Measurements from ENCODE around the gene GYPC. TPM values are rescaled to one million over a fixed set of nuclear protein-coding genes. Genes with fewer than 3 reads are reported as not detected.

GYPC gene
- total RNA-seq, 3 donors from 2014 or later, result 61.6 to 181 (median 127) TPM

GRCh38 chr2:126696644-126697520, 40.9 kb downstream of the GYPC start:
- H3K4me1 ChIP-seq, result no peaks in the 10 kb centered on the region
- intact Hi-C loops (cut with DNase I; ENCODE audit: low total_unique reads), result no loop called here
- no peak for DNase-seq (ENCODE audit: low spot score in 2 of 2)
- H3K27me3 ChIP-seq, result no peaks in the 10 kb centered on the region
- TF ChIP-seq, protein P1, sequence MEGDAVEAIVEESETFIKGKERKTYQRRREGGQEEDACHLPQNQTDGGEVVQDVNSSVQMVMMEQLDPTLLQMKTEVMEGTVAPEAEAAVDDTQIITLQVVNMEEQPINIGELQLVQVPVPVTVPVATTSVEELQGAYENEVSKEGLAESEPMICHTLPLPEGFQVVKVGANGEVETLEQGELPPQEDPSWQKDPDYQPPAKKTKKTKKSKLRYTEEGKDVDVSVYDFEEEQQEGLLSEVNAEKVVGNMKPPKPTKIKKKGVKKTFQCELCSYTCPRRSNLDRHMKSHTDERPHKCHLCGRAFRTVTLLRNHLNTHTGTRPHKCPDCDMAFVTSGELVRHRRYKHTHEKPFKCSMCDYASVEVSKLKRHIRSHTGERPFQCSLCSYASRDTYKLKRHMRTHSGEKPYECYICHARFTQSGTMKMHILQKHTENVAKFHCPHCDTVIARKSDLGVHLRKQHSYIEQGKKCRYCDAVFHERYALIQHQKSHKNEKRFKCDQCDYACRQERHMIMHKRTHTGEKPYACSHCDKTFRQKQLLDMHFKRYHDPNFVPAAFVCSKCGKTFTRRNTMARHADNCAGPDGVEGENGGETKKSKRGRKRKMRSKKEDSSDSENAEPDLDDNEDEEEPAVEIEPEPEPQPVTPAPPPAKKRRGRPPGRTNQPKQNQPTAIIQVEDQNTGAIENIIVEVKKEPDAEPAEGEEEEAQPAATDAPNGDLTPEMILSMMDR (IDR thresholded peaks at IDR 0.05), result no peak
- TF ChIP-seq POLR2AphosphoS5 (IDR thresholded peaks at IDR 0.05) (no peak), POLR2A (IDR thresholded peaks at IDR 0.05) (no peak)
- H3K36me3 ChIP-seq, result no peaks in the 10 kb centered on the region
- H3K4me3 ChIP-seq, result no peak overlapping the region
- H3K9me3 ChIP-seq, result peaks cover 0 to 4% of the 10 kb centered on the region in 2 donors
- H3K27ac ChIP-seq, result no peak overlapping the region

DNA sequence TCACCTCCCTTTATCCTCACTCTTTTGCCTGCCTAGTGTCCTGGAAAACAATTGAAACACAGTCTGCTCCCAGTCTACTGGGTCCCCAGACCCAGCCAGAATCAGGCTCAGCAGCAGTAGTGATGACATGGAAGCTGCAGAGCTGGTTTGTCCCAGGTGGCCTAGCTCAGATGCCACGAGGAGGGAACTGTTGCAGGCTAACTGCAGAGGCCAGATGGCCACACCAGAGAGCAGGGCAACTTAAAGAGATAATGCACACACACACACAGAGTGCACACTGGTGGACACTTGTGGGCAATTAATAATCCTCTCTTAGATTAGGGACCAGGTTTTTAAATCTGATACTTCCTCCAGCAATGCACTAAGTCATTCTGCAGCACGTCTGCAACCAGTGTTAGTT, 42.4 kb downstream of the GYPC start:
- DNase-seq (ENCODE audit: low spot score in 2 of 2), result no peak
- Histone ChIP-seq H3K9me3 (peaks cover 0 to 4% of the 10 kb centered on the region in 2 donors), H3K27ac (no peak overlapping the region), H3K4me3 (no peak overlapping the region), H3K36me3 (no peaks in the 10 kb centered on the region), H3K27me3 (no peaks in the 10 kb centered on the region), H3K4me1 (no peaks in the 10 kb centered on the region)
- intact Hi-C loops (cut with DNase I; ENCODE audit: low total_unique reads), result no loop called here
- TF ChIP-seq POLR2AphosphoS5 (IDR thresholded peaks at IDR 0.05) (no peak), POLR2A (IDR thresholded peaks at IDR 0.05) (no peak)
- TF ChIP-seq, protein P1 (IDR thresholded peaks at IDR 0.05), result no peak

DNA sequence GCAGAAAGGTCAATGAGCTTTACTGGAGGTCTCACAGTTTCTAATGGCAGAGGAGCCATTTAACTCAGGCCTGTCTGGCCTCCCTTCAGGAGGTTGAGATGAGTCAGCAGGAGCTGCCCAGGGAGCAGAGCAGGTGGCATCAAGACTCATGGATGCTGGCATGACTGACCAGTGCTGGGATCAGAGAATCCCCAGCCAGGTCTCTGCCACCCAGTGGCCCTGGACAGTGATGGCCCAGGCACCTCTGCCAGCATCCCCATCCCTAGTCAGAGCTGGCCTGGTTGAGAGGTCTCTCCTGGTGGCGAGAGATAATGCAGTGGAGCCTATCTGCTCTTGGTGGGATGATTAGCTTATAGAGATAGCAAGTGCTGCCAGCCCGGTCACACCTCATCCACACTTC, 43.1 kb downstream of the GYPC start:
- H3K4me1 ChIP-seq, result no peaks in the 10 kb centered on the region
- H3K9me3 ChIP-seq, result peaks cover 0 to 4% of the 10 kb centered on the region in 2 donors
- no peaks in the 10 kb centered on the region for H3K36me3 ChIP-seq
- H3K4me3 ChIP-seq, result no peak overlapping the region
- H3K27ac ChIP-seq, result no peak overlapping the region
- TF ChIP-seq, protein P1 (IDR thresholded peaks at IDR 0.05), result no peak
- TF ChIP-seq POLR2AphosphoS5 (IDR thresholded peaks at IDR 0.05), result no peak
- TF ChIP-seq POLR2A (IDR thresholded peaks at IDR 0.05), result no peak
- intact Hi-C loops (cut with DNase I; ENCODE audit: low total_unique reads), result no loop called here
- H3K27me3 ChIP-seq, result no peaks in the 10 kb centered on the region
- DNase-seq (ENCODE audit: low spot score in 2 of 2), result no peak

GRCh38 chr2:126699716-126700581, 44.0 kb downstream of the GYPC start:
- Histone ChIP-seq H3K36me3 (no peaks in the 10 kb centered on the region), H3K4me3 (no peak overlapping the region), H3K4me1 (peaks cover 0 to 3% of the 10 kb centered on the region in 2 donors), H3K27me3 (no peaks in the 10 kb centered on the region), H3K9me3 (peaks cover 0 to 4% of the 10 kb centered on the region in 2 donors), H3K27ac (peak overlapping the region in 1 of 2 donors; percentile 26)
- DNase-seq (ENCODE audit: low spot score in 2 of 2), result no peak
- TF ChIP-seq, protein P1 (IDR thresholded peaks at IDR 0.05), result no peak
- no peak for TF ChIP-seq POLR2AphosphoS5 (IDR thresholded peaks at IDR 0.05)
- TF ChIP-seq POLR2A (IDR thresholded peaks at IDR 0.05), result no peak
- intact Hi-C loops (cut with DNase I; ENCODE audit: low total_unique reads), result no loop called here
